ENCODE measurements around the gene ARHGEF7. TPM values are rescaled to one million over a fixed set of nuclear protein-coding genes. Genes with fewer than 3 reads are reported as not detected.

Gene ARHGEF7
- total RNA-seq, 1 donor from 2014 or later: 95.7 TPM

- POLR2A ChIA-PET: no interaction called here
- TF ChIP-seq CTCF (IDR thresholded peaks at IDR 0.05): no peak
- H3K4me3 Mint-ChIP-seq: no peak overlapping the region
- ATAC-seq (ENCODE audit: low read depth) (no peak), DNase-seq (no peak)
- CTCF ChIA-PET: no interaction called here
- intact Hi-C loops (cut with micrococcal nuclease): no loop called here
- H3K36me3 Mint-ChIP-seq (ENCODE audit: low read depth): peaks cover 78% of the 10 kb centered on the region
- H3K27ac Mint-ChIP-seq: no peak overlapping the region
- no peaks in the 10 kb centered on the region for H3K4me1 Mint-ChIP-seq
- H3K27me3 Mint-ChIP-seq: no peaks in the 10 kb centered on the region
- peaks cover 4% of the 10 kb centered on the region for H3K9me3 Mint-ChIP-seq
Observed at GRCh38 chr13:111263566-111263965, 148.5 kb downstream of the ARHGEF7 start.

GRCh38 chr13:111265006-111265700, 150.0 kb downstream of the ARHGEF7 start:
- Mint-ChIP-seq H3K36me3 (ENCODE audit: low read depth) (peaks cover 77% of the 10 kb centered on the region), H3K9me3 (no peaks in the 10 kb centered on the region), H3K27ac (no peak overlapping the region), H3K4me3 (no peak overlapping the region), H3K27me3 (no peaks in the 10 kb centered on the region), H3K4me1 (no peaks in the 10 kb centered on the region)
- CTCF ChIA-PET: no interaction called here
- ATAC-seq (ENCODE audit: low read depth) (no peak), DNase-seq (no peak)
- TF ChIP-seq CTCF (IDR thresholded peaks at IDR 0.05): no peak
- POLR2A ChIA-PET: no interaction called here
- intact Hi-C loops (cut with micrococcal nuclease): no loop called here

- ChIA-PET CTCF (no interaction called here), POLR2A (no interaction called here)
- no peak for ATAC-seq (ENCODE audit: low read depth)
- peaks cover 78% of the 10 kb centered on the region for H3K36me3 Mint-ChIP-seq (ENCODE audit: low read depth)
- intact Hi-C loops (cut with micrococcal nuclease): no loop called here
- DNase-seq: no peak
- H3K4me1 Mint-ChIP-seq: no peaks in the 10 kb centered on the region
- no peaks in the 10 kb centered on the region for H3K9me3 Mint-ChIP-seq
- no peaks in the 10 kb centered on the region for H3K27me3 Mint-ChIP-seq
- TF ChIP-seq CTCF (IDR thresholded peaks at IDR 0.05): no peak
- H3K4me3 Mint-ChIP-seq: no peak overlapping the region
- no peak overlapping the region for H3K27ac Mint-ChIP-seq
Observed at GRCh38 chr13:111265701-111266035, 150.6 kb downstream of the ARHGEF7 start.

- CTCF ChIA-PET: no interaction called here
- no peak overlapping the region for H3K27ac Mint-ChIP-seq
Observed at GRCh38 chr13:111267205-111267604, 152.1 kb downstream of the ARHGEF7 start.

GRCh38 chr13:111267784-111268183, 152.7 kb downstream of the ARHGEF7 start:
- no peak for TF ChIP-seq CTCF (IDR thresholded peaks at IDR 0.05)
- intact Hi-C loops (cut with micrococcal nuclease): no loop called here
- no peaks in the 10 kb centered on the region for H3K9me3 Mint-ChIP-seq
- no peak overlapping the region for H3K4me3 Mint-ChIP-seq
- no peaks in the 10 kb centered on the region for H3K27me3 Mint-ChIP-seq
- POLR2A ChIA-PET: no interaction called here
- no peak for ATAC-seq (ENCODE audit: low read depth)
- CTCF ChIA-PET: no interaction called here
- no peak for DNase-seq
- H3K27ac Mint-ChIP-seq: no peak overlapping the region
- H3K4me1 Mint-ChIP-seq: no peaks in the 10 kb centered on the region
- peaks cover 88% of the 10 kb centered on the region for H3K36me3 Mint-ChIP-seq (ENCODE audit: low read depth)

More at GRCh38 chr13:111267205-111267604, 152.1 kb downstream of the ARHGEF7 start:
- ATAC-seq (ENCODE audit: low read depth) (no peak), DNase-seq (no peak)
- Mint-ChIP-seq H3K9me3 (no peaks in the 10 kb centered on the region), H3K4me1 (no peaks in the 10 kb centered on the region), H3K36me3 (ENCODE audit: low read depth) (peaks cover 85% of the 10 kb centered on the region), H3K4me3 (no peak overlapping the region), H3K27me3 (no peaks in the 10 kb centered on the region)
- POLR2A ChIA-PET: no interaction called here
- intact Hi-C loops (cut with micrococcal nuclease): no loop called here
- TF ChIP-seq CTCF (IDR thresholded peaks at IDR 0.05): no peak

All from activated B cell treated with CpG ODN at 0.5 μM for 24 hours (primary cell).